NCI-H526 (cell line): ENCODE measurements around the gene IFNA21.
"Not testable (repeated sequence)": the region's sequence is repeated elsewhere in the genome, so short reads cannot be mapped to it uniquely, and the experiment has no call there.

Experiments used
- DNase-seq, 2 experiments: peaks; one replicate each; lab custom pipeline; 2025; lab: John Stamatoyannopoulos, UW

Gene IFNA21

DNA sequence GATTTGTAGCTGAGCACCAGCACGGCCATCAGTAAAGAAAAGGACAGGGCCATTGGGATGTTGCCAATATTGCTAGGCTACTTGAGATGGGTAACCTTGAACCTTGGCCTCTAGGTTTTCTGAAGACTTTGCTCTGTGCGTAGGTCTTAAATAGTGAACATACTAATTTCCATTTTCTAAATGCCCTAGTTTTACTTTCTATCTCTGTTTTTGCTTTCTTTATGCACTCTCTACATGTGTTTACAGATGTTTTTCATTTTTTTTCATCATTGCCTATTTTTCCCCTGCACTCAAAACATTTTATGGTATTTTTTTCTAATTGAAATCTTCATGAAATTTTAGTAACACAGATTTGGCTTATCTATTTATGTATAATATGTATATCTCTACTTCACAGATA, at the start of gene IFNA21:
IFNA21 (minus strand) TSS at position 101 of the 400 bp plus-strand sequence; CDS start at position 53, 48 bp downstream.
- DNase-seq, result not testable (repeated sequence)

DNA sequence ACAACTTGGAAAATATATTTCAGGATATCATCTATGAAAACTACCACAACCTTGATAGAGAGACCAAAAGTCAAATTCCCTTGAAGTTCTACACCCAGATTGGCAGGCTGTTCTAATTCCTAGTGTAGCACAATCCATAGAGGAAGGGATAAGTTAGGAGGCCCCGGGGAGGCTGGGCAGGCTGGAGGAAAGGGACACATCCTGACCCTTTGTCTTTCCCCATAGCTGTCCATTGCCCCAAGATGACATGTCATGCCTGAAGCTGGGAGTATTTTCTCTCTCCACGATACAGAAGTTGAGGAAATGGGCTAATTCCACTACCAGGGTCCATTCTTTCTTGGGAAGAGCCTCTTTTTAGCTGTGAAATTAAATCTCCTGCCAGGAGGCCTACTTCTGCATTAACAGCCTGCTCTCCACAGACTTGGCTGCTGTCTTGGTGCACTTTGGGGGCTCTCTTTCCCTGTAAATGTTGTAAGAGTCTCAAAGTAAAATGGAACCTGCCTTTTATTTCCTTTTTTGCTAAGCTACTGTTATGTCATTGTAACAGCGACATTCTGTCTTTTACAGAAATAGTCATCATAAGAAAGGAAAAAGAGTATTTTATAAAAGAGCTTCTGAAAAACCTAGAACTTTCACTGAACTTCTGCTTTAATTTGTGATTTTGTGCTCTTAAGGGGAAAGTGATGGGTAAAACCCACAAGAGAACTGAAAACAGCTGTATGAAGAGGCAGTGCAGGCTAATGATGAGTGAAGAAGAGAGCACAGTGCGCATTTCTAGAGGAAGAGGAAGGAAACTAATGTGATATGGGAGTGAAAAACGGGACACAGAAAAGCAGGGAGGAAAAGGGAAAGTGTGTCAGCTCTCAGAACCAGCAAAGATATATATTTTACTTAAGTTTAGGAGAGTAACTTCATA, 47.2 kb upstream of the IFNA21 start:
- peak in 1 of 2 experiments; percentile 26 for DNase-seq

DNA sequence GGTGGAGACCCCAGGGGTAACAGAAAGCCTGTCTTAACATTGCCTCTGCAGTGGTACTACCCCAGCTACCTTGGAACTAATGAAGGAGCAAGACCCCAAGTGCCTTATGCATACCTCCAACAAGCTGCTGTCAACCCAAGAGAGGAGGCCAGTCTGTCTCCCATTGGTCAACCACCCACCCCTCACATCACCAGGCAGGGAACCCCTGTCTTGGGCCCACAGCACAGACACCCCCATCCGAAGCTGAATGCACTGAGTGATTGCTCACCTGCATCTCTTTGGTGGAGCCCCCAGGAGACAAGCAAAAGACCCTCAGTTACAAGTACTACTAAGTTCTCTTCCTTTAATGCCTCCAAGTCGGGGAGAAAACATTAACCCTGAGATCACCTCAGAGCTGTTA, 45.7 kb upstream of the IFNA21 start:
- not testable (repeated sequence) for DNase-seq

DNA sequence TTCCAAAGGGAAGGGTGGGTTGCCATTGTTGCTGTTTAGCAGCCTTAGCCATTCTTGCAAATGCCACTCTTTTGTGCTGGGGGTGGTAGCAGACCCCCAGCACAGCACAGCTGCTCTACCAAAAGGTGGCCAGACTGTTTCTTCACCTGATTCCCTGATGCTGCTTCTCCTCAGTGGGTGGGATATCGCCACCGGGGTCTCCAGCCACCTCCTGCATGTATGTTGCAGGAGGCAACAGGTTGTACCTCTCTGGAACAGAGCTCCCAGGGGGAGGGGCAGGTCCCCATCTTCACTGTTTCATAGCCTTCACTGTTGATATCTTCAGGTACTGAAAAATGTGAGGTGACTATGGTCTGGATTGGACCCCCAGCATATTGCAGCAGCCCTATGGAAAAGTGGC, 44.3 kb upstream of the IFNA21 start:
- DNase-seq, result not testable (repeated sequence)

DNA sequence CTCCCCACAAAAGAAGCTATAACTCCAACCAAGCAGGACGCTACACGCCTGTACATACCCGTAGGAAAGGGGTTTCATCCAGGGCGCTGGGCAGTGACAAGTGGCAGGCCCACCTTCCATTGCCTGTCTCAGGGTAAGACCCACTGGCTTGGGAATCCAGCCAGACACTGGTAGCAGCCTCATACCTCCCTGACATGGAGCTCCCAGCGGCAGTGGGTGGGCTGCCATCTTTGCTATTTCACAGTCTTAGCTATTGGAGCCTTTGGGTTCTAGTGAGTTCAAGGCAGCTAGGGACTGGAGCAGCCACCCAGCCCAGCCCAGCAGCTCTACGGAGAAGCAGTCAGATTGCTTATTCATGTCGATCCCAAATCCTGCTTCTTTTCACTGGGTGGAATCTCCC, 43.9 kb upstream of the IFNA21 start:
- no peak for DNase-seq

DNA sequence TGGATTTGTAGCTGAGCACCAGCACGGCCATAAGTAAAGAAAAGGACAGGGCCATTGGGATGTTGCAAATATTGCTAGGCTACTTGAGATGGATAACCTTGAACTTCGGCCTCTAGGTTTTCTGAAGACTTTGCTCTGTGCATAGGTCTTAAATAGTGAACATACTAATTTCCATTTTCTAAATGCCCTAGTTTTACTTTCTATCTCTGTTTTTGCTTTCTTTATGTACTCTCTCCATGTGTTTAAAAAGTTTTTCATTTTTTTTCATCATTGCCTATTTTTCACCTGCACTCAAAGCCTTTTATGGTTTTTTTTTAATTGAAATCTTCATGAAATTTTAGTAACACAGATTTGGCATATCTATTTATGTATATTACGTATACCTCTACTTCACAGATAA, 40.6 kb upstream of the IFNA21 start, which contains the start of gene IFNA10:
IFNA10 (minus strand) TSS at position 101 of the 400 bp plus-strand sequence; CDS start at position 55, 46 bp downstream.
- DNase-seq, result not testable (repeated sequence)

DNA sequence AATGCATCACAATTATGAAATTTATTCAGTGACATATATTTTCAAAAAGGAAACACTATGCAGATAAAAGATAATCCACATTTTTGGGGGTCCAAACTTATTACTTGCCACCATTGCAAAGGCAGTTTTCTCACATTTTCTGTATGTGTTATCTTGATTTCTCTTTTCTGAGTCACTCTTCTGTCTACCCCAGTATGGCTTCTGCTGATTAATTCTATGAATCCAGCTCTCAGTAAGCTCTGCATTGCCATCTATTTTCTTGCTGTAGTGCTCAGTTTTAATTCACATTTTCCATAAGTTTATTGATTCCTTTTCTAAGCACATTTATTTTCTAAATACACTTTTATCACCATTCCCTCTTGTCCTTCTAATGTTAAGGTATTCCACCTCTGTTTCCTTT, 38.7 kb upstream of the IFNA21 start:
- DNase-seq, result no peak

DNA sequence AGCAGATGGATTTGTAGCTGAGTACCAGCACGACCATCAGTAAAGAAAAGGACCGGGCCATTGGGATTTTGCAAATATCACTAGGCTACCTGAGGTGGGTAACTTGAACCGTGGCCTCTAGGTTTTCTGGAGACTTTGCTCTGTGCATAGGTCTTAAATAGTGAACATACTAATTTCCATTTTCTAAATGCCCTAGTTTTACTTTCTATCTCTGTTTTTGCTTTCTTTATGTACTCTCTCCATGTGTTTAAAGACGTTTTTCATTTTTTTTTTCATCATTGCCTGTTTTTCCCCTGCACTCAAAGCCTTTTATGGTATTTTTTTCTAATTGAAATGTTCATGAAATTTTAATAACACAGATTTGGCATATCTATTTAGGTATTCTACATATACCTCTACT, 35.6 kb upstream of the IFNA21 start, which contains the start of gene IFNA7:
IFNA7 (minus strand) TSS at position 101 of the 400 bp plus-strand sequence; CDS start at position 61, 40 bp downstream.
- DNase-seq, result not testable (repeated sequence)

DNA sequence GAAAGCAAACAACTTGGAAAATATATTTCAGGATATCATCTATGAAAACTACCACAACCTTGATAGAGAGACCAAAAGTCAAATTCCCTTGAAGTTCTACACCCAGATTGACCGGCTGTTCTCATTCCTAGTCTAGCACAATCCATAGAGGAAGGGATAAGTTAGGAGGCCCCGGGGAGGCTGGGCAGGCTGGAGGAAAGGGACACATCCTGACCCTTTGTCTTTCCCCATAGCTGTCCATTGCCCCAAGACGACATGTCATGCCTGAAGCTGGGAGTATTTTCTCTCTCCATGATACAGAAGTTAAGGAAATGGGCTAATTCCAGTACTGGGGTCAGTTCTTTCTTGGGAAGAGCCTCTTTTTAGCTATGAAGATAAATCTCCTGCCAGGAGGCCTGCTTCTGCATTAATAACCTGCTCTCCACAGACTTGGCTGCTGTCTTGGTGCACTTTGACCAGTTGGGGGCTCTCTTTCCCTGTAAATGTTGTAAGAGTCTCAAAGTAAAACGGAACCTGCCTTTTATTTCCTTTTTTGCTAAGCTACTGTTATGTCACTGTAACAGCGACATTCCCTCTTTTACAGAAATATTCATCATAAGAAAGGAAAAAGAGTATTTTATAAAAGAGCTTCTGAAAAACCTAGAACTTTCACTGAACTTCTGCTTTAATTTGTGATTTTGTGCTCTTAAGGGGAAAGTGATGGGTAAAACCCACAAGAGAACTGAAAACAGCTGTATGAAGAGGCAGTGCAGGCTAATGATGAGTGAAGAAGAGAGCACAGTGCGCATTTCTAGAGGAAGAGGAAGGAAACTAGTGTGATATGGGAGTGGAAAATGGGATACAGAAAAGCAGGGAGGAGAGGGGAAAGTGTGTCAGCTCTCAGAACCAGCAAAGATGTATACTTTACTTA, 28.7 kb upstream of the IFNA21 start:
- DNase-seq, result peak in 1 of 2 experiments; percentile 29

DNA sequence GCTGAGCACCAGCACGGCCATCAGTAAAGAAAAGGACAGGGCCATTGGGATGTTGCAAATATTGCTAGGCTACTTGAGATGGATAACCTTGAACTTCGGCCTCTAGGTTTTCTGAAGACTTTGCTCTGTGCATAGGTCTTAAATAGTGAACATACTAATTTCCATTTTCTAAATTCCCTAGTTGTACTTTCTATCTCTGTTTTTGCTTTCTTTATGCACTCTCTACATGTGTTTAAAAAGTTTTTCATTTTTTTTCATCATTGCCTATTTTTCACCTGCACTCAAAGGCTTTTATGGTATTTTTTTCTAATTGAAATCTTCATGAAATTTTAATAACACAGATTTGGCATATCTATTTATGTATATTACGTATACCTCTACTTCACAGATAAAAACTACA, 21.0 kb upstream of the IFNA21 start, which contains the start of gene IFNA4:
IFNA4 (minus strand) TSS at position 101 of the 400 bp plus-strand sequence; CDS start at position 45, 56 bp downstream.
- not testable (repeated sequence) for DNase-seq

DNA sequence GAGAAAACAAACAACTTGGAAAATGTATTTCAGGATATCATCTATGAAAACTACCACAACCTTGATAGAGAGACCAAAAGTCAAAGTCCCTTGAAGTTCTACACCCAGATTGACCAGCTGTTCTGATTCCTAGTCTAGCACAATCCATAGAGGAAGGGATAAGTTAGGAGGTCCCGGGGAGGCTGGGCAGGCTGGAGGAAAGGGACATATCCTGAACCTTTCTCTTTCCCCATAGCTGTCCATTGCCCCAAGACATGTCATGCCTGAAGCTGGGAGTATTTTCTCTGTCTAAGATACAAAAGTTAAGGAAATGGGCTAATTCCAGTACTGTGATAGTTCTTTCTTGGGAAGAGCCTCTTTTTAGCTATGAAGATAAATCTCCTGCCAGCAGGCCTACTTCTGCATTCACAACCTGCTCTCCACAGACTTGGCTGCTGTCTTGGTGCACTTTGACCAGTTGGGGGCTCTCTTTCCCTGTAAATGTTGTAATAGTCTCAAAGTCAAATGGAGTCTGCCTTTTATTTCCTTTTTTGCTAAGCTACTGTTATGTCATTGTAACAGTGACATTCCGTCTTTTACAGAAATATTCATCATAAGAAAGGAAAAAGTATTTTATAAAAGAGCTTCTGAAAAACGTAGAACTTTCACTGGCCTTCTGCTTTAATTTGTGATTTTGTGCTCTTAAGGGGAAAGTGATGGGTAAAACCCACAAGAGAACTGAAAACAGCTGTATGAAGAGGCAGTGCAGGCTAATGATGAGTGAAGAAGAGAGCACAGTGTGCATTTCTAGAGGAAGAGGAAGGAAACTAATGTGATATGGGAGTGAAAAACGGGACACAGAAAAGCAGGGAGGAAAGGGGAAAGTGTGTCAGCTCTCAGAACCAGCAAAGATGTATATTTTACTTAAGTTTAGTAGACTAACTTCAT, 16.6 kb upstream of the IFNA21 start:
- peak in 1 of 2 experiments; percentile 38 for DNase-seq

DNA sequence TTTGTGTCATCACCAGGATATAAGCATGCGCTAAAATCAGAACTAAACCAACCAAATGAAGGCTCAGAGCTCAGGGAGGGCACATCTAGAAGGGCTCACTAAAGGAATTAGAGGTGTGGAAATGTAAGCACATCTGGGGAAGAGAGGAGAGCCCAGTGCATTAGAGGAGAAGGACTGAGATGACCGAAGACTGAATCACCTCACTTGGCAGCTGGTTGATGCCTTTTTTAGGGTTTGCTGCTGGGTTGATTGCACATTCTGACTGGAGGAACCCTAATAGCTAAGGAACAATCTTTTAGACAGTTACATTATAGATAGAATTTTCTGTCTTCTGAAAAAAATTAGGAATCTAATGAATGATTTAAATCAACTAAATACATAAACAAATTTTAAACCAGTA, 8.2 kb upstream of the IFNA21 start:
- no peak for DNase-seq

DNA sequence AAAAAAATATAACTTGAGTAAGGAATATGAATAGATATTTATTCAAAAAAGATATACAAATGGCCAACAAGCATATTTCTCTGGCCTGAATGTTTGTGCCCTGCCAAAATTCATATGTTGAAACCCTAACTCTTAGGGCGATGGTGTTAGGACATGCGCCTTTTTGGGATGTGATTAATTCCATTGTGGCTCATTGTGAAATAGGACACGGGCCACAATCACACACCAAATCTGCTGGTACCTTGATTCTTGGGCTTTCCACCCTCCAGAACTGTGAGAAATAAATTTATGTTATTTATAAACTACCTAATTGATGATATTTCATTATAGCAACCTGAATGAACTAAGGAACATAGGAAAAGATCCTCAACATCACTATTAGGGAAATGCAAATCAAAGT, 5.7 kb upstream of the IFNA21 start:
- DNase-seq, result no peak

DNA sequence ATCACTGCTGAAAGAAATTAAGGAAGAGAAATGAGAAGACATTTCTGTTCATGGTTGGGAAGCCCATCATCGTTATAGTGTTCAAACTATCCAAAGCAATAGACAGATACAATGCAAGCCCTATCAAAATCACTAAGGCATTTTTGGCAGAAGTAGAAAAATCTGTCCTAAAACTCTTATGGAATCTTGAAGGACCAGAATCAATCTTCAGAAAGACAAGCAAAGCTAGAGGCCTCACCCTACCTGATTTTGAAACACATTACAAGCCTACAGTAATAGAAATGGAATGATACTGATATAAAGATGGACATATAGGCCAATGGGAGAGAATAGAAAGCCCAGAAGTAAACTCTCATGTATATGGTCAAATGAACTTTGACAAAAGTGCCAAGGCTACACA, 4.9 kb upstream of the IFNA21 start:
- DNase-seq, result no peak

DNA sequence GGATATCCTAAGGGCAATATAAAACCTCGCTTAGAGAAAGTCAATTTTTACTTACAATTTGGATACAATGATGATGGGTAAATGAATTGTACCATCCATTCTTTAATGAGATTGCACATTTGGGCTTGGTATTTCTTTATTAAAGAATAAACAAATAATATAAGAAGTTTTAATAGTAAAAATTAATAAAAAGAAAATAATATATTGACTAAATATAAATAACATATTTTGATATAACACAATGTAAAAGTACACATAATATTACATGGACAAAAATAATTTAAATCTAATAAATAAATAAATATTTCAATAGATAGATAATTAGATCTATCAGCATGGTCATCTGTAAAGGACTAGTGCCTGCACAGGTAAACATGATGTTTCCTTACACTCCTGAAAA, 944 bp downstream of the IFNA21 start:
- no peak for DNase-seq

DNA sequence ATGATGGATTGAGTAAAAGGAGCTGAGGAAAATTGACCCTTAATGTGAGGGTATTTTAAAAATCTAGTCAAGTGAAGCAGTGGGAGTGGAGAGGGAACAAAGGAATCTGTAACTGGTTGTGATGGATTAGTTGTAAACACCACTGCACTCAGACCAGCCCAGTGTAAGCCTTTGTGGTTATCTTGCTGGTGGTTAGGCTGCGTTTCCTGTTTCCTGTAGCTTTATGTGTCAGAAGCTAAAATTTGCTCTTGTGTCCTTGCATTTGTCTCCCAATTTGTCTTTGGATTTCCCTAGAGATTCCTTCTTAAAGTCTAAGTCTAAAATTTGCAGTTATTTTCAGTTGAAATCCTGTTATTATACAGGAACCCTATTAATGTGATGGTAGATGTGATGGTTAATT, 6.3 kb downstream of the IFNA21 start:
- no peak for DNase-seq

DNA sequence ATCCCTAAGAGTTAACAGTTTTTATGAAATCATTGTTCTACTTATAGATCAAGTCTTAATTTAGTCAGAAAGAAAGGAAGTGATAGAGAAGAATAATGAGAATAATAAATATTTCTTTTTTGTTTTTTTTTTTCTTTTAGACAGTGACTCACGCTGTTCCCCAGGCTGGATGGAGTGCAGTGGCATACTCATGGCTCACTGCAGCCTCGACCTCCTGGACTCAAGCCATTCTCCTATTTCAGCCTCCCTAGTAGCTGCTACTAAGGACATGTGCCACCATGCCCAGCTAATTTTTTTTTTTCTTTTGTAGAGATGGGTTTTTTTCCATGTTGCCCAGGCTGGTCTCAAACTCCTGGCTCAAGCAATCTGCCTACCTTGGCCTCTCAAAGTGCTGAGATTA, 11.0 kb downstream of the IFNA21 start:
- DNase-seq, result no peak

DNA sequence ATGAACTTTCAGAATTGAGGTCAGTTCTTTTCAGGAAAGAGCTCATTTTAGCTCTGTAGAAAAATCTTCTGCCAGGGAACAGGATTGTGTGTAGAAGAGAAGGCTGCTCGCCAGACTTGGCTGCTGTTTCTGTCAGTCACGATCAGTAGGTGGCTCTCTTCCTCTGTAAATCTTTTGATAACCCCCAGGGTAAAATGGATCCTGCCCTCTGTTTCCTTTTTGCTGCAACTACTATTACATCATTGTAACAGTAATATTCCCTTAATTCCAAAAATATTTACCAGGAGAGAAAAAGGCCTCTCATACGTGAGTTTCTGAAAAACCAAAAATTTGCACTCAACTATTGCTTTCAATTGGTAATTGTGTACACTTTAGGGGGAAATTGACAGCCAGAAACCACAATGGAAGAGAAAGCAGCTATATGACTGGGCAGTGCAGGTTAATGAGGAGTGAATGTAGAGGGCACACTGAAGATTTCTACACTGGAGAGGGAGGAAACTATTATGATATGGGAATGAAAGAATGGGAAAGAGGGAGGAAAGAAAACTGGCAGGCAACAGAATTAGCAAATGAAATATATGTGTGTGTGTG, 12.3 kb downstream of the IFNA21 start:
- peak in 1 of 2 experiments; percentile 28 for DNase-seq

DNA sequence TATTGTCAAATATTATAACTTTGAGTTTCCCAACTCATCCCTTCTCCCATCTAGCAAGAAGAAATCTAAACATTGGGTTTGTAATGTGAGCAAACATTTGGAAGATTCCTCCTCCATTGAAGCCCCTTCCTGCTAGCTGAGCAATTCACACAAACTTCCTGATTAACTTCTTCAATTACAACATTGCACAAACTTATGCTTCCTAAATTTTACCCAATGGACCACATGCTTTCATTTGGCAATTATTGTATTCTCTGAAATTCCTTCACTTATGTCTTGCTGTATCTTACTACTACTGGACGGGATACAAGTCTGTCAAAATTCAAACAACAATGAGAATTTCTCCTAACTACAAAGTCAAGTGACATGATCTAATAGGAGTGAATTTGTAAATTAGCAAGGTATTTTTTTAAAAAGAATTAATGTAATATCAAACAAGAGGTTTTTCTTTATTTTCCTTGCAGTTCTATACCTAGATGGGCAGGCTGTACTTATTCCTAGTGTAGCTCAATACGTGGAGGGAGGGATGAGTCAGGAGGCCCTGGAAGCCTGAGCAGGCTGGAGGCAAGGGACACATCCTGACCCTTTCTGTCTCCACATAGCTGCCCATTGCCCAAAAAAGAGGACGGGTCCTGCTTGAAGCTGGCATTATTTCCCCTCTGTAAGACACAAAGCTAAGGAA, 13.0 kb downstream of the IFNA21 start:
- DNase-seq, result no peak

DNA sequence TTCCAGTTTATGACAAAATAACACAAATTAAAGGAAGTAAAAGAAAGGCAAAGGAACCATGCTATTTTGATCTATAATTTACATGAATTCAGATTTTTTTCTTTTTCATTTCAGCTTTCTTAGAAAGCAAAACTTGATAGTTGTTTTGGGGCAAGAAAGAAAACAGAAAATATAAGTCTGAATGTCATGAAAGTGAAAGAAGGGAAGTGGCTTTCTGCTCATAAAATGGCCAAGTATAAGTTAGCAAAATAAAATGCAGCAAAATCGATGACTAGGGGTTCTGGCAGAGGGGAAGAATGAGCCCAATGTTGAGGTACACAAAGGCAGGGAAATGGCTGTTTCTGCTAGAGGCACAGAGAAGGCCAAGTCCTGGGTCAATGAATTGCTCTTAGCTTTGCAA, 21.9 kb downstream of the IFNA21 start:
- no peak for DNase-seq
